Suprapubic skin (tissue), 4 donors: ENCODE data around the gene ZSWIM6. TPM values are rescaled to one million over a fixed set of nuclear protein-coding genes. Genes with fewer than 3 reads are reported as not detected.
"Not testable (repeated sequence)": the region's sequence is repeated elsewhere in the genome, so short reads cannot be mapped to it uniquely, and the experiment has no call there.

Experiments
- DNase-seq, 2 donors: peaks; one replicate each; pipeline ENCODE4 v3.0.0-alpha.2; 2019; ENCODE audit warnings: low spot score in 2 of 2
- H3K27ac ChIP-seq: fragments of 200-600 bp; sonication (generic); one replicate; pipeline ENCODE4 v1.5.1; 2019
- H3K27me3 ChIP-seq: fragments of 200-600 bp; sonication (generic); one replicate; pipeline ENCODE4 v1.5.1; 2019
- H3K36me3 ChIP-seq: fragments of 200-600 bp; sonication (generic); one replicate; pipeline ENCODE4 v1.5.1; 2019
- H3K4me1 ChIP-seq: fragments of 200-600 bp; sonication (generic); one replicate; pipeline ENCODE4 v1.5.1; 2019
- H3K4me3 ChIP-seq: fragments of 200-600 bp; sonication (generic); one replicate; pipeline ENCODE4 v1.5.1; 2019; ENCODE audit warnings: mild to moderate bottlenecking
- H3K9me3 ChIP-seq: fragments of 200-600 bp; sonication (generic); one replicate; pipeline ENCODE4 v1.5.1; 2019
- EP300 ChIP-seq: sonication (generic); formaldehyde crosslinking; IDR thresholded peaks from one replicate; pipeline ENCODE4 v1.6.1; 2017; ENCODE audit warnings: antibody characterized with exemption
- POLR2A ChIP-seq, 2 donors: fragments of 450-650 bp; IDR thresholded peaks; one replicate each; pipeline ENCODE4 v1.6.1; 2017; ENCODE audit warnings: antibody characterized with exemption in 2 of 2, mild to moderate bottlenecking in 2 of 2, moderate library complexity in 2 of 2
- POLR2AphosphoS5 ChIP-seq, 3 donors: sonication (generic); formaldehyde crosslinking; IDR thresholded peaks; one replicate each; pipeline ENCODE4 v1.6.1; 2017; ENCODE audit warnings: antibody characterized with exemption in 3 of 3
- WGBS: methylation state at CpG from one replicate; pipeline ENCODE4 v1.1.5; 2018; 5-methylcytosine and 5-hydroxymethylcytosine counted together
- total RNA-seq, 4 donors: library from RNA; depleted of rRNA; stranded (reverse); fragments of >200 nt; gene quantifications; one replicate each; pipeline ENCODE4 v1.1.0, GENCODE V29; 2016
- TF ChIP-seq, protein P1 (sequence below), 2 donors: fragments of 200-600 bp in 1 of 2; fragments of 450-650 bp in 1 of 2; sonication (generic) in 1 of 2; IDR thresholded peaks; one replicate each; pipeline ENCODE4 v1.5.1; 2016 to 2019; ENCODE audit warnings: antibody characterized with exemption in 2 of 2, mild to moderate bottlenecking in 1 of 2, moderate library complexity in 1 of 2

The ZSWIM6 gene
- total RNA-seq, 4 donors from 2014 or later: 7.3 to 12.2 (median 8.2) TPM

DNA sequence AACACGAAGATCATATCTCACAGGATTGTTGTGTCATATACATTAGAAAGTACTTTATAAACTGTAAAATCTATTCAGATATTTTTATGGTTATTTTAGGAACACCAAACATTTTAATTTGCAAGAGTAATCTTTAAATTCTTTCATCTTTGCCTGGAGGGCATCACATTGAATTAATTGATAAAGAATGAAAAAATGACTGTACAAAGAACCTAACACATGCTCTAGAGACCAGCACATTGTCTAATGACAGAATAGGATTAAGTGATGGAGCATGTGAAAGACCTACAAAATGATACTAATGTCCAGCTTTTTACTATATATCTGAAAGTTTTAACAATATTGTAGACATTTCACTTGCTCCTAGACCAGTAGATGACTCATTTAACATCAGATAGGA lies 88.0 kb downstream of the ZSWIM6 start:
- Histone ChIP-seq H3K4me1 (peaks cover 22% of the 10 kb centered on the region), H3K27ac (no peak overlapping the region), H3K9me3 (no peaks in the 10 kb centered on the region), H3K27me3 (no peaks in the 10 kb centered on the region), H3K4me3 (no peak overlapping the region), H3K36me3 (no peaks in the 10 kb centered on the region)
- 85% methylated on average over 1 of the region's 1 CpG for WGBS
- TF ChIP-seq POLR2A (IDR thresholded peaks at IDR 0.05): no peak
- no peak for TF ChIP-seq EP300
- TF ChIP-seq, protein P1, sequence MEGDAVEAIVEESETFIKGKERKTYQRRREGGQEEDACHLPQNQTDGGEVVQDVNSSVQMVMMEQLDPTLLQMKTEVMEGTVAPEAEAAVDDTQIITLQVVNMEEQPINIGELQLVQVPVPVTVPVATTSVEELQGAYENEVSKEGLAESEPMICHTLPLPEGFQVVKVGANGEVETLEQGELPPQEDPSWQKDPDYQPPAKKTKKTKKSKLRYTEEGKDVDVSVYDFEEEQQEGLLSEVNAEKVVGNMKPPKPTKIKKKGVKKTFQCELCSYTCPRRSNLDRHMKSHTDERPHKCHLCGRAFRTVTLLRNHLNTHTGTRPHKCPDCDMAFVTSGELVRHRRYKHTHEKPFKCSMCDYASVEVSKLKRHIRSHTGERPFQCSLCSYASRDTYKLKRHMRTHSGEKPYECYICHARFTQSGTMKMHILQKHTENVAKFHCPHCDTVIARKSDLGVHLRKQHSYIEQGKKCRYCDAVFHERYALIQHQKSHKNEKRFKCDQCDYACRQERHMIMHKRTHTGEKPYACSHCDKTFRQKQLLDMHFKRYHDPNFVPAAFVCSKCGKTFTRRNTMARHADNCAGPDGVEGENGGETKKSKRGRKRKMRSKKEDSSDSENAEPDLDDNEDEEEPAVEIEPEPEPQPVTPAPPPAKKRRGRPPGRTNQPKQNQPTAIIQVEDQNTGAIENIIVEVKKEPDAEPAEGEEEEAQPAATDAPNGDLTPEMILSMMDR (IDR thresholded peaks at IDR 0.05): no peak
- no peak for TF ChIP-seq POLR2AphosphoS5 (IDR thresholded peaks at IDR 0.05)
- no peak for DNase-seq

DNA sequence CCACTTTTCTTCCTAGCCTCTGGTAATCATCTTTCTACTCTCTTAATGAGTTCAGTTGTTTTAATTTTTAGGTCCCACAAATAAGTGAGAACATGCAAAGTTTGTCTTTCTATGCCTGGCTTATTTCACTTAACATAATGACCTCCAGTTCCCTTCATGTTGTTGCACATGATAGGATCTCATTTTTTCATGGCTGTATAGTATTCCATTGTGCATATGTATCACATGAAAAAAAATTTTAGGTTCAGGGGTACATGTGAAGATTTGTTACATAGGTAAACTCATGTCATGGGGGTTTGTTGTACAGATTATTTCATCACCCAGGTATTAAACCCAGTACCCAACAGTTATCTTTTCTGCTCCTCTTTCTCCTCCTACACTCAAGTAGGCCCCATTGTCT lies 89.2 kb downstream of the ZSWIM6 start:
- H3K27me3 ChIP-seq, H3K9me3 ChIP-seq, H3K36me3 ChIP-seq, H3K4me3 ChIP-seq, DNase-seq, H3K27ac ChIP-seq: not testable (repeated sequence)
- peaks cover 14% of the 10 kb centered on the region for H3K4me1 ChIP-seq

DNA sequence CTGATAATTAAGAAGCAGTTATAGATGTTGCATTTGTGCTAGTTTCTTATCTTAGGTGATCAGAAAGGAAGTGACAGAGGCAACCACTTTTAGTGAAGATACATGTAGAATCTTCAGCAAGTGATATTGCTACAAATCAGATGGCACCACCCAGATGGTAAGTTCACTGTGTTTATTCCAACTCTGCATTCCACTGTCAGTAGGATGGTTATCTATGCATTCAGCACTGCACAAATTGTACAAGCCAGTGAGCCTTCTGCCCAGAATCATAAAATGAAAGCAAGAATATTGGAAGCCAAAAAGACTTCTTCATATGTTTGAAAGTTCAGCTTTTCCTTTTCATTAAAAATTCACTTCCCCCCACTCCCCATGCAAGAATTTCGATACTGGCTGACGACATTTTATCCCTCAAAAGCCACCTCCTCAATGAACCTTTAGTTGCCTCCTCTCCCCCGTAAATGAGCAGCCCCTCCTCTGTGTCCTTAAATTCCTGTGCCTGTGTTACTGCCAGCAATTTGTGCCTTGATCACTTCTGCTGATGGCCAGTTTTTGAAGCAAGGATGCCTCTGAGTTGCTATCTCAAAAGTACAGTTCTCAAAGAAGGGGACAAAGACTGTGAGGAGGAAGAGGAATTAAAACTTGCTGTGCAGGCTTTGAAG lies 91.6 kb downstream of the ZSWIM6 start:
- H3K9me3 ChIP-seq: no peaks in the 10 kb centered on the region
- DNase-seq: no peak
- TF ChIP-seq POLR2A (IDR thresholded peaks at IDR 0.05): no peak
- TF ChIP-seq, protein P1 (IDR thresholded peaks at IDR 0.05): no peak
- TF ChIP-seq EP300: no peak
- TF ChIP-seq POLR2AphosphoS5 (IDR thresholded peaks at IDR 0.05): no peak
- H3K36me3 ChIP-seq: no peaks in the 10 kb centered on the region
- H3K4me3 ChIP-seq: no peak overlapping the region
- H3K27me3 ChIP-seq: no peaks in the 10 kb centered on the region
- peaks cover 8% of the 10 kb centered on the region for H3K4me1 ChIP-seq
- no peak overlapping the region for H3K27ac ChIP-seq
- 36% methylated on average over 3 of the region's 3 CpGs for WGBS

DNA sequence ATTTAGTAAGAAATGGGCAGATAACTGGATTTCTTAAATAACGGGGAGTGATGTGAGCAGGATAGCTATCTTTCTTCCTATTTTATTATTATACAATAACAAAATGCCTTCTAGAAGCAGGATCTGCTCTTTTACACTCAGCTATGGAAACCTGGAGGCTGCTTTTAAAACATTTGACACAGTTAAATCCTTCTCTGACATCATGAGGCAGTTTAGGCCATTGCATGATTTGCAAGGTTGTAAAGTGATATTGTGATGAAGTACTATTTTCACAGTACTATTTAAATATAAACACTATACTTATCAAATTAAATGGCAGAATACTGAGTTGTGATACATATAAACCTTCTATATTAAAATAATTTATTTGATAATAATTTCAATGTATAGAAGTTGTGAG lies 93.9 kb downstream of the ZSWIM6 start:
- no peak for DNase-seq
- Histone ChIP-seq H3K27ac (no peak overlapping the region), H3K4me3 (no peak overlapping the region), H3K9me3 (no peaks in the 10 kb centered on the region), H3K4me1 (peaks cover 8% of the 10 kb centered on the region), H3K27me3 (no peaks in the 10 kb centered on the region), H3K36me3 (no peaks in the 10 kb centered on the region)
- 82% methylated on average over 1 of the region's 1 CpG for WGBS
- TF ChIP-seq POLR2A (IDR thresholded peaks at IDR 0.05) (no peak), POLR2AphosphoS5 (IDR thresholded peaks at IDR 0.05) (no peak), EP300 (no peak)
- TF ChIP-seq, protein P1 (IDR thresholded peaks at IDR 0.05): no peak

DNA sequence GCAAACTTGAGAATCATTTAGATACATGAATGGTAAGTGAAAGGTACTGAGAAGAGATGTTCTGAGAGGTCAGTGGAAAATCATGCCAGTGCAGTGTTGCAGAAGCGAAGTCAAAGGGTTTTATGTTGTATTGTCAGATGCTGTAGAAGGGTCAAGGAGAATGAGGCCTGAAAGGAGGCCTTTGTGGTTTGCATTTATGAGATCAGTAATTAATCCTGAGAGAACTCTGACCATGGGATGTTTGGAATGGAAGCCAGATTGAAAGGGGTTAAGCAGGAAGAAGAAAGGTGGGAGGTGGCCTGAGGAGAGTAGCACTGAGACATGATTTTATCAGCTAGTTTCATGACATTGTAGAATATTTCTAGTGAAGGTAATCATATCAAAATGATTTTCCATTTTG lies 97.8 kb downstream of the ZSWIM6 start:
- Histone ChIP-seq H3K4me3 (no peak overlapping the region), H3K9me3 (no peaks in the 10 kb centered on the region), H3K27me3 (no peaks in the 10 kb centered on the region), H3K4me1 (peaks cover 8% of the 10 kb centered on the region), H3K36me3 (no peaks in the 10 kb centered on the region), H3K27ac (no peak overlapping the region)
- 97% methylated on average over 1 of the region's 1 CpG for WGBS
- TF ChIP-seq POLR2A (IDR thresholded peaks at IDR 0.05) (no peak), POLR2AphosphoS5 (IDR thresholded peaks at IDR 0.05) (no peak), EP300 (no peak)
- TF ChIP-seq, protein P1 (IDR thresholded peaks at IDR 0.05): no peak
- DNase-seq: no peak
